HS-27A (cell line): ENCODE measurements around the gene B4GALT5.

Source experiments
- DNase-seq: peaks from one replicate; pipeline ENCODE4 v3.0.0-alpha.2; 2012; ENCODE audit warnings: low read depth, missing footprints

The B4GALT5 gene

DNA sequence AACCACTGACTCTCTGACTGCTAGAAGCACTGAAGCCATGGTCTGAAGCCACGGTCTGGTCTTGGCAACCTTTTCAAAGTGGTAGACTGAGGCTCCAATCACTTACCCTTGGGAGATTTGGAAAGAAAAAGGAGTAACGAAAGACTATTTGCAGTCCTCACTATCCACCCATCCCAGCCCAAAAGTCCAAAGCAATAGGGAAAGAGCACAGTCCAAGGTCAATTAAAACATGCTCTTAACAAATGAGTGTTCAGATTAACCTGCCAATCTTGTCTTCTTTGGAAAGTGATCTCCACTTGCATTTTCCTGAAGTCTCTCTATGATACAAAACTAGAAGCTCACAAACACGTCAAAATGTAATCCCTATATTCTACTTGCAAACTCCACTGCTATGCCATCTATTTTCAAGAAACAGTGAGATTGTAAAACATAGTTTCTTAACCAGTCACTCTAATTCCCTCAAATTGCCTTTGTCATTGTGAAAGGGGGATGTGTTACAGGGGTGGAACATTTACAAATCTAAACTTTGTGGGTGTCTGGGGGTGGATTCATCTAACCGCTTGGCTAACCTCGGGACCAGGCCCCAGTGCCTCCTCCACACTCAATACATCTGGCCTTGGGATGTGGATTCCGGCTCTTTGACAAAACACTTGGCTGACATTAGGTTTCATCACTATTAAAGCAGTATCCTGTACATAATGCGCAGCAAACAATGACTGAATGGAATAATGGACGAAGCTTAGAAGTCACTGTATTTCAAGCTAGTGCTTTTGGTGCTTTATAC, 56.4 kb downstream of the B4GALT5 start:
- DNase-seq = no peak

DNA sequence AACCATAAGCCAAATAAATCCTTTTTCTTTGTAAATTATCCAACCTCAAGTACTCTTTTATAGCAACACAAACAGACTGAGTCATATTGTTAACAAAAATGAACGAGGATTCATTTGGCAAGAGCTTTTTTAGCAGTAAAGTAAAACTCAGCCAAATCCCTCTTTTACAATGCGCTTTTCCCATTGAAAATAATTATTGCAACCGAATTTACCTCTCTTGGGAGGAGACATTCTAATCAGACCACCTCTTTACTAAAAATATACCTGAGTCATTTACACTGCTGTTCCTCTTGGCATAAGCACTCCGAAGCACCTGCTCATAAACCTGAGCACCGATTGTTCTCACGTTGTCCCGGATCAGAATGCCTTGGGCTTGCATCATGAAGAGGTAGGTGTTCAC, 57.4 kb downstream of the B4GALT5 start:
- DNase-seq = no peak

DNA sequence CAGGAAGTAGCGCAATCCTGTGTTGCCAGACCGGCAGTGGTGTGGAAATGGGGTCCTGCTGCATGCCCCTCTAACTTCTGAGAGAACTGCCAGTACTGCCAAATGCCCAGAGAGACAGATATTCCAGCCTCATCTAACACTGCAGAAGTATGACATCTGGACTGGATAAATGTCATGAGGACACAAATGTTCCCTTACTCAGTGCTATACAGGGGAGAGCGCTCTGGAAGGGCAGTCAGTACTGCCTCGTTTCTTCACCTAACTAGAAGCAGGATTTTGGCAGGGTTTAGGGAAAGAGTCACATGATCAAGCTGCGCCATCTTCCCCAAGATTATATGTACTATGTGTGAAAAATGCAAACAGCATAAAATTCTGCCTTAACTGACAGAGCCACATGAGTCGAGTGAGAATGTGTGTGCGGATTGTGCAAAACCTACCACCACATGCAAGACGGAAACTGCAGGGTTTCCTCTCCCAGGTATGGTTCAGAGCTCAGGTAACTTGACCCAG, 59.7 kb downstream of the B4GALT5 start:
- no peak for DNase-seq

DNA sequence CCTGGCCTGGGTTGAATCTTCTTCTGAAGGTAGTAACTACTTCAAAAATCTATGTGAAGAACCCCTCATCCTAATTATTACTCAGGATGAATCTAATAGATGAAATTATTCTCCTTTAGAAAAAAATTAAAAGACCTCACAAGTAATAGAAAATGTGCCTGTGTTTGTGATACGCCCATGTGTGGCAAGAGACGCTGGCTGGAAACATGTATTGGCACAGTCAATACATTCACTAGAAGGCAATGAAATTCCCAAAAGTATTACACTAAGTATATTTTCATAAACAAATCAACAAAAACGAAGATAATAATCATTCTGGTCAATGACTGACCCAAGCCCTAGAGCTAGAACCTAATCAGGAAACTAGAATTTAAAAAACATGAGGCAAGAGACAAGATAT, 64.0 kb downstream of the B4GALT5 start:
- DNase-seq = no peak

DNA sequence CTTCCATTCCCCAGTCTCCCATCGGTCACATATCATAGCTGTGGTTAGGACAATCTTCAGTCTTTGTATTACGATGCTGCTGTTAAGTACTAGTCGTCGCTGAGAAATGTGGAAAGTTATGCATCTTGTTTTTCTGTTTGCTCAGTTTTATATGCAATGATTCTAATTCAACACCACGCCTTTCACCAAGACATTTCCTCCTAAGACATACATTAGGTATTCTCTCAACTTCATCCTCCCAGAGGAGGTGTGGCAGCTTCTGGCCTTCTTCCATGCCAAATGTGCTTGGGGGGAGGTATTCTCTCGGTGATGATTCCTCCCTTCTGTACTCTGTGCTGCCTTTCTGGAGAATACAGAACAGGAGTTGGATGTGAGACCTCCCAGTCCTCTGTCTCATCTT, 66.1 kb downstream of the B4GALT5 start:
- DNase-seq = peak; percentile 4

DNA sequence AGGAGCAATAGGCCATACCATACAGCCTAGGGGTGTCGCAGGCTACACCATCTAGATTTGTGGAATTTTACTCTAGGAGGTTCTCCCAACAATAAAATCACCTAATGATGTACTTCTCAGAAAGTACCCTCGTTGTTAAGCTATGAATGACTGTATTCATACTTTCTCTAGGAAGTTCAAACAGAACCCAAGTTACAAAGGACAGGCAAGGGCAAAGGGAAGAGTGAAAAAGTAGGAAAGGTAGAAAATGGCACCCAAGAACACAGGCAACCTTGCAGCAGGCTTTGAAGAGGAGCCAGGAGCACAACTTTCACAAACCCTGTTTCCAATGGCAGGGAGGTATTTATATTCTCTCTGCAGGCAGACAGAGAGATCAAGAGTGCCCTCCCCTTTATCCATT, 67.2 kb downstream of the B4GALT5 start:
- no peak for DNase-seq

- peak; percentile 19 for DNase-seq
Observed at GRCh38 chr20:49646126-49646525, 67.6 kb downstream of the B4GALT5 start.

DNA sequence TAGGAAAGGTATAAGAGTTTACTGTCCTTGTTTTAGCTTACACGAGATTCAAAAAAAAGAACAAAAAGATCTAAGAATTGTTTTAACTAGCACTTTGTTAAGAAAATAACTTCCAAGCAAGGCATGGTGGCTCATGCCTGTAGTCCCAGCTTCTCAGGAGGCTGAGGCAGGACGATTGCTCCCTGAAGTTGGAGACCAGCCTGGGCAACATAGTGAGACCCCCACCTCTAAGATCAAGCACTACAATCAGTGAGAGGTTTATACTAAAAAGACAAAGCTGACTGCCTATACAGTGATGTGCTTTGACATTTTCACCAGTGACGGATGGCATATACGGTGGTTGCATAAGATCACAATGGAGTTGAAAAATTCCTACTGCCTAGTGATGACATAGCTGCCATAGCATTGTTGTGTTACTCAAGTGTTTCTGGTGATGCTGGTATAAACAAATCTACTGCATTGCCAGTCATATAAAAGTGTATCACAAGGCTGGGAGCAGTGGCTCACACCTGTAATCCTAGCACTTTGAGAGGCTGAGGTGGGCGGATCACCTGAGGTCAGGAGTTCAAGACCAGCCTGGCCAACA, 68.6 kb downstream of the B4GALT5 start:
- DNase-seq = no peak

GRCh38 chr20:49642816-49643215, 70.9 kb downstream of the B4GALT5 start:
- no peak for DNase-seq

DNA sequence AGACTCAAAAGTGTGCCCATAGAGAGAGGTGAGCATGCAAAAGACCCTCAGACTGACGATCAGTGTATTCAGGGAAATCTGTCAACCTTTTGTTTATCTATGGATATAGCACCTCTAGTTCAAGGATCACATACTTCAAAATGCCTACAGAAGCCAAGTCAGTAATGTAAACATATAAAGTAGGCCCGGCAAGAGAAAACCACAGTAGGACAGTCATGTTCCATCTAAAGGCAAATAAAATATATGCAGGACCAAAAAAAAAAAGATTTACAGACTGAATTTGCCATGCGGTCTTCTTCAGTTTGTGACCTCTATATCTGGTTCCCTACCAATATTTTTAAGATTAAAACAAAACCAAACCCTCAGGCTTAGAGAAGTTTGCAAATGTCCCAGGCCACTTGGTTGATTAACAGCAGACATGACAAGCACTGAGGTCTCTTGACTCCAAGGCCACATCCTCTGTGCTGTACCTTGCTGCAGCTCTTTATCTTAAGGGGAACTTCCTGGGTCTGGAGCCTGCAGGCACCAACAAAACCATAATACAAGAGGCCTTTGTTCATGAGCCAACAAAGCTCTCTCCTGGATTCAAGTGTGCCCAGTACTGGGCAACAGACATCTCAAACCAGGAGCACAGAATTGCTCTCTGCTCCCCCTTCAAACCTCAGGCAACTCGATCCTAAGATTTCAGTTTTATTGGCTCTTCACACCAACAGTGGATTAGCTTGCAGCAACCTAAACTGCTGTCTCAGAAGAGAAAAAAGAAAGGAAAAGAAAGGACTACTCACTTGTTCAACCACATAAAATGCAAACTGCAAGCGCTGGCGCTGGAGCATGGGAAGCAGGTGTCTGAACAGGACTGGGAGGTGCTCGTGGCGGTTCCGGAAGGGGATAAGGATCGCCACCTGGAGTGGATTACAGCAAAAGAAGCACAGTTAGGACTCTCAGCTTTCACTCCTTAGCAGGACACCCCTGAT, 71.7 kb downstream of the B4GALT5 start:
- no peak for DNase-seq

DNA sequence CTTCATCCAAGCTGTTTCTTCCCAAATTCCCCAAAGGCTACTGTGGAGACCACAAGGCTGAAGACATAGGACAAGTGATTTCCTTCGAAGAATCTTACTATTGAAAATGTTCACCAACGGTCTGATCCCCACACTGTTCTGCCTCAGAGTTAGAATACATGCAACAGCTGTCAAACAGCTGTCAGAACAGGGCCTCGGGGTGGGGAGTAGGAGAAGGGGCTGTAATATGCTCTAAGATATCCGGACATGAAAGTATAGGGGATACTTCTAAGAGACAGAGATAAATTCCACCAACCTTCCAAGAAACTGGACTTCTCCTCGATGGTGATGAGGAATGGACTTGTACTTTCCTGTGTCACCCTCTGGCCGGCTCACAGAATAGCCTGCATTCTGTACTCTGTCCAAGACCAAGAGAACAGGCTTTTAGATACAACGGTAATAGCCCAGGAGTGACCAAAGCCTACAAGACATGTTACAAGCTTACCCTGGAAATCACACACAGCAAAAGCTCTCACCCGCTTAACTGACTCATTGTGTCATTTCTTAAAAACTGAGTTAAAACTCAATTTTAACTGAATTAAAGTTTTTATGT, 76.5 kb downstream of the B4GALT5 start:
- DNase-seq = no peak

DNA sequence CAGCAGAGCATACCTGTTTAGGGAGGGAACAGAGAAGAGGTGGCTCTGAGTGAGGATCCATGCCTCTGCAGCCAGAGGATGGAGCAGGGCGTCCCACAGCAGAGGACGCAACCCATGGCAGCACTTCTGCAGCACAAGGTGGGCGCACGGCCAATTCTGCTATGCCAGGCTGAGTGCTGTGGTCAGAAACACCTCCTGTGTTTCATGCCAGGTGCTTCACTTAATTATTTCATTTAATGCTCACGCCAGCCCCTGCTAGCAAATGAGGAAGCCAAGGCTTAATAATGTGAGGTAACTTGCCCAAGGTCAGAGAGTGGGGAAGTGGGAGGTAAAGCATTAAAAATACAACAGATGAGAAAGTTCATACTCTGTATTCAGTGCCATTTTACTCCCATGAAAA, 77.2 kb downstream of the B4GALT5 start:
- DNase-seq = no peak

- DNase-seq = no peak
Observed at GRCh38 chr20:49635866-49636265, 77.8 kb downstream of the B4GALT5 start.

DNA sequence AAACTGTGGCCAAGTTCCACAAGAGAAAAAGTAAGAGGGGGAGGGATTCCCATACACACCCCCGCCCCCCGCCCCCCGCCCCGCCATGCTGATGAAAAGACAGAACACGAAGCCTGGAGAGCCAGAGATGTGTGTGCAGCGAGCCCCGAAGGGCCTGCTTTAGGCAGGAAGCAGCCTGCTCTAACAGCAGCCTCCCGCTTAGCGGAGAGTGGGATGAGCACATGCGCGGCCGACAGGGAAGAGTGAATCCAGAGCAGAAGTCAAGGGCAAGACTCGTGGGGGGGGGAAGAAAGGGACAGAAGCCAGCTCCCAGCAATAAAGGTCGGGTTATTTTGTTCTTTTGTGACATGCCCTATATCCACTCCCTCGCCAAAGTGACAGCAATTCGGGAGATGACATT, 78.5 kb downstream of the B4GALT5 start:
- DNase-seq = no peak

GRCh38 chr20:49634116-49634515, 79.6 kb downstream of the B4GALT5 start:
- DNase-seq = no peak

DNA sequence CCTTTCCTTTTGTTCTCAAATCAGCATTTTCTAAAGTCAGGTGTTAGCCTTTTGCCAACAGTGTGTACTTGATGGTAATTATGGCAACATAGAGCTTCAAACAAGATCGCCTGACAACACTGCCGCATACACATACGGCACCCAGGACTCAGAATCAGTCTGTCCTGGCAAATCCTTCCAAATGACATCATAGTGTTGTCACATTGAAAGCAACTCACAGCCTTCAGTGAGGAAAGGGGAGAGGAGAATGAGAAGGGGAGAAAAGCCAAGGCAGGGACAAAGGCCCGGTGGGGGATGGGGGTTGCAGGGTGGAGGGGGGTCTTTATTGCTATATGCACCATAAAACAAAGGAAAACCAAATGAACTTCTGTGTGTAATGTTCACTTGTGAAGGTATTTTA, 80.0 kb downstream of the B4GALT5 start:
- no peak for DNase-seq

DNA sequence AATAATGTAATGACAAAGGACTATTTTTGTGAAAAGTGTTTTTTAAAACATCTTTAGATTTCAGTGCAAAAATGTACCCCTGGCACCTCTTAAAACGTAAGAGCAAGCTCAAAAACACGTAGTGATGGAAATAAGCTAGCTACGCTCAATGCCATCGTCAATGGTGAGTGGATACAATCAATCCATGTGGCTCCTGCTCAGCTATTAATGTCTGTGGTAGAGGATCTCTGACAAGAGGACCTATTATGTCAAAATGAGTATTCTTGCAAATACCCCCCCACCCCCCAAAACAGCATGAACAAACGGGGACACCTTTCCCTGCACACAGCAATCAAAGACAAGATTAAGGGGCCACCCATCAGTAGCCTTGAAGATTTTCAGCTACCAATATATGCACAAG, 80.7 kb downstream of the B4GALT5 start:
- DNase-seq = no peak

GRCh38 chr20:49631856-49632418, 81.7 kb downstream of the B4GALT5 start:
- no peak for DNase-seq

- no peak for DNase-seq
Observed at GRCh38 chr20:49631061-49631716, 82.5 kb downstream of the B4GALT5 start.

DNA sequence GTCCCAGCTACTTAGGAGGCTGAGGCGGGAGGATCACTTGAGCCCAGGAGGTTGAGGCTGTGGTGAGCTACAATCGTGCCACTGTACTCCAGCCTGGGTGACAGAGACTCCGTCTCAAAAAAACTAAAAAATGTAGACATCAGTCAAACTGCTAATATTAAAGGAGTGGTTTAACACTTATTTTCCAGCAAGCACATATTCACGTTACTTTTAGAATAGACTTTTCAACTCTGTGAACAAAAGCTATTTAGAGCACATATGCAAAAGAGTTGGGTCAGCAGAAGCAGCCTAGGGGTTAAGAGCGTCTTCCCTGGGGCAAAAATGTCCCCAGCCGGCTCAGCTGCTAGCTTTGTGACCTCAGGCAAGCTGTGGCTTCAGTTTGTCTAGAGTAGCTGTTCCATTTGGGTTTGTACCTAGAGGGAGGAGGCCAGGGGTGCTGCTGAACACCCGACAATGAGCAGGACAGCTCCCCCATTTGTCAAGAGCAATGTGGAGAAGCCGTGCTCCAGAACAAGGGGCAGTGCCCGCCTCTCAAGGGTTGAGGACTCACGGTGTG, 83.2 kb downstream of the B4GALT5 start:
- no peak for DNase-seq

DNA sequence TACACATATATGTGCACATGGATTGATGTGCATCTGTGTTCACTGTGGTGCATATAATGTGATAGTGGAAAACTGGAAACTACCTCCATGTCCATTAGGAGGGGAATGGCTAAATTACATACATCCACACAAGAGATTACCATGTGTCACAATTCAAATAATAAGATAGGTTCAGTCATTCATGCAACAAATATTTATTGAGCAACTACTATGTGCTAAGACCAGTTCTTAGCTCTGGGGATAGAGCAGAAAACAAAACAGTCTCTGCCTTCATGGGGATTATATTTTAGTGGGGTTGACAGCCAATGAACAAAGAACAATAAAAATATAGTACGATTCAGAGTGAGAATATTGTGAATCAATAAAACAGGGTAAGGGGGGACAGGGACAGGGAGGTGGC, 84.1 kb downstream of the B4GALT5 start:
- DNase-seq = no peak
